GM19463 (cell line): ENCODE results near the gene MAJIN.

ENCODE experiments used
- ATAC-seq: cut with Tn5 transposase; IDR thresholded peaks from one replicate; pipeline ENCODE4 v1.9.1; 2021; ENCODE audit warnings: mild to moderate bottlenecking, moderate library complexity; ENCODE audit not compliant: unreplicated experiment

The MAJIN gene

GRCh38 chr11:64933213-64933934, 38.5 kb downstream of the MAJIN start:
- ATAC-seq, result no peak

GRCh38 chr11:64932324-64932723, 39.6 kb downstream of the MAJIN start:
- ATAC-seq, result no peak

- no peak for ATAC-seq
These were observed 40.6 kb downstream of the MAJIN start for GRCh38 chr11:64931290-64931689.

- ATAC-seq, result no peak
These were observed 41.6 kb downstream of the MAJIN start for GRCh38 chr11:64930340-64930739.

- no peak for ATAC-seq
These were observed 42.3 kb downstream of the MAJIN start for GRCh38 chr11:64929625-64930024.

- ATAC-seq, result no peak
These were observed 43.0 kb downstream of the MAJIN start for GRCh38 chr11:64928957-64929356.

GRCh38 chr11:64926689-64927088, 45.2 kb downstream of the MAJIN start:
- ATAC-seq, result no peak

GRCh38 chr11:64925536-64926436, 46.1 kb downstream of the MAJIN start:
- ATAC-seq, result no peak

GRCh38 chr11:64924910-64925284, 47.0 kb downstream of the MAJIN start:
- ATAC-seq, result no peak

GRCh38 chr11:64923944-64924909, 47.7 kb downstream of the MAJIN start, which contains the start of gene PPP2R5B:
TSS of gene PPP2R5B (plus strand) at chr11:64924689. CDS start at chr11:64925735, 1,046 bp downstream.
- peak; percentile 82 for ATAC-seq

- ATAC-seq, result no peak
These were observed 48.7 kb downstream of the MAJIN start for GRCh38 chr11:64923151-64923661.

GRCh38 chr11:64921384-64921783, 50.5 kb downstream of the MAJIN start:
- no peak for ATAC-seq

GRCh38 chr11:64920124-64920523, 51.8 kb downstream of the MAJIN start:
- ATAC-seq, result no peak

GRCh38 chr11:64919627-64920026, 52.3 kb downstream of the MAJIN start:
- no peak for ATAC-seq

GRCh38 chr11:64918017-64918416, 53.9 kb downstream of the MAJIN start:
- ATAC-seq, result no peak

GRCh38 chr11:64917663-64917995, 54.3 kb downstream of the MAJIN start:
- no peak for ATAC-seq

GRCh38 chr11:64916775-64917662, 54.9 kb downstream of the MAJIN start, which contains the start of gene ATG2A:
TSS of gene ATG2A (minus strand) at chr11:64917209. CDS start at chr11:64917135, 74 bp downstream.
- peak; percentile 97 for ATAC-seq

- ATAC-seq, result no peak
These were observed 55.7 kb downstream of the MAJIN start for GRCh38 chr11:64916040-64916774.

GRCh38 chr11:64915376-64915887, 56.5 kb downstream of the MAJIN start:
- ATAC-seq, result no peak
